HG03521 (cell line): ENCODE results near the gene CD82.
A peak's percentile ranks its signal among the peaks of the same experiment; 100 is the strongest.

ENCODE experiments used
- ATAC-seq: cut with Tn5 transposase; IDR thresholded peaks from one replicate; pipeline ENCODE4 v1.9.1; 2021; ENCODE audit warnings: mild to moderate bottlenecking, moderate library complexity; ENCODE audit not compliant: unreplicated experiment

Gene CD82, protein sequence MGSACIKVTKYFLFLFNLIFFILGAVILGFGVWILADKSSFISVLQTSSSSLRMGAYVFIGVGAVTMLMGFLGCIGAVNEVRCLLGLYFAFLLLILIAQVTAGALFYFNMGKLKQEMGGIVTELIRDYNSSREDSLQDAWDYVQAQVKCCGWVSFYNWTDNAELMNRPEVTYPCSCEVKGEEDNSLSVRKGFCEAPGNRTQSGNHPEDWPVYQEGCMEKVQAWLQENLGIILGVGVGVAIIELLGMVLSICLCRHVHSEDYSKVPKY

DNA sequence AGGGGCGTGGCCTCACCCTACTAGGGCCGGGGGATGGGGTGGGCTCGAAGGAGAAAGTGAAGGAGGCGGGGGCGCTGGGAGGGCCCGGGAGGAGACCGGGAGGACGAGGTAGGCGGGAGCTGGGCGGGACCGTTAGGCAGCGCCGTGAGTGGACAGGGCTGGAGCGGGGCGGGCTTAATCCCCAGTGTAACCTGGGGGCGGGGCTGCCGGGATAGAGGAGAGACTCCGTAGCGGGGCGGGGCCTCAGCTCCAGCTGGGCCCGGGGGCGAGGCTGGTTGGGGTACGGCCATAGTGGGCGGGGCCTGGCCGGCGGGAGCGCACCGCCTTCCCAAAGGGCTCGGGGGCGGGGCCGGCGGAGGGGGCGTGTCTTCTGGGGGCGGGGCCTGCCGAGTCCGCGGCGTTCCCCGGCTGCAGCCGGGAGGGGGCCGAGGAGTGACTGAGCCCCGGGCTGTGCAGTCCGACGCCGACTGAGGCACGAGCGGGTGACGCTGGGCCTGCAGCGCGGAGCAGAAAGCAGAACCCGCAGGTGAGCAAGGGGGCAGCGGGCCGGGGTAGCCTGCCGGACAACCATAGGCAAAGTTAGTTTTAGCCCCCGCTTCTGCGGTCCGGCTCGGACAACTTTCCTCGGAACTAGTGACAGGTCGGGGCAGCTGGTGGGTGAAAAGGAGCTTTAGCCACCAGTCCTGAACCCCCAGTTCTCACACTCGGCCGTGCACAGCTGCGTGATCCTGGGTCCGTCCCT, at the start of gene CD82:
Gene CD82 (plus strand): TSS at position 453 of the 742 bp plus-strand sequence. CDS start 29,000 bp downstream, outside the sequence.
- ATAC-seq, result peak; percentile 85

DNA sequence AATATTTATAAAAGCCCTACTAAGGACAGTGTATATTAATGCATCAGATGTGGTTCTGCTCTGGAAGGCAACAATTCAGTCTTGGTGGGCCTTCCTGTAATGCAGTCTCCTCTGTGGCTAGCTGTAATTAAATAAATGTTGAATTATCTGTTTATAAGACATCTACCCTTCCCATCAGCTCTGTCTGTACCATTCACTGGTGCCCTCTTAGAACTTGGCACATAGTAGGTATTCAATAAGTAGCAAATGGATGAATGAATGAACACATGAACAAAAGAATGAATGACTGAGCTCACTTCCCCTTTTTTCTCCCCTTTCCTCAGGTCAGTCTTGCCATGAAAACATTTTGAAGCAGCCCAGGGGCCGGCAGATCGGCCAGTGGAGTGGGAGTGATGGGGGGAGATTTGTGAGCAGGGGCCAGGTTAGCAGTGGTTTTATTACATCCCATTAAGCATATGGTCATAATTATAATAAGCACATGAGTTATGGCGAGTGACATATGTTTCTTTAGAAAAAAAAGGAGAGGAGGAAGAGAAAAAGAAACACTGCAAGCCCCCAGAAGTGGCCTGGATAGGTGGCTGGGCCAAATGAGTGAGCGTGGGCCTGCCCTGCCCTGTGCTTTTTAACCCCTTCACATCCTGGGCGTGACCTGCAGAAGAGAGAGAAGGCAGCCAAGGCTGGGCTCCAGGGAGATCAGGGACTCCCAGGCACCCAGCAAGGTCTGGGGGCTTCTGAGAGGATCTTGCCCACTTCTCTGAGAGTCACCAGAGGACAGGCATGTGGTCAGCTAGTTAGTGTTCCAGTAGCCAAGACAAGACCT, 48.6 kb upstream of the CD82 start:
- no peak for ATAC-seq

DNA sequence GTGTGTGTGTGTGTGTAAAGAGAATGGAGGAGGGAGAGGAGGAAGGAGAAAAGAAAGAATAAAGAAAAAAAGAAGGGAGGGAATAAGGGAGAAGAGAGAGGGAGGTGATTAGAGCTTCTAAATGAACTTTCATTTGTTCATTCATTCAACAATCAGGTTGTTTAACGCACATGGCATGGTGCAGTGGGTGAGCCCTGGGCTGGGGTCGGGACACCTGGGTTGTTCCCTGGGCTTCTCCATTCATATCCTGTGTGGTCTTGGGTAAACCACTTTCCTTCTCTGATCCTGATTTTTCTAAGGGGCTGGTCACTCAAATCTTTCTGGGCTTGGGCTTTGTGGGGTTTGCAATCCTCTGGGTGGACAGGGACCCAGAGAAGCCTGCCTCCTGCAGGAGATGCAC, 47.9 kb upstream of the CD82 start:
- no peak for ATAC-seq

DNA sequence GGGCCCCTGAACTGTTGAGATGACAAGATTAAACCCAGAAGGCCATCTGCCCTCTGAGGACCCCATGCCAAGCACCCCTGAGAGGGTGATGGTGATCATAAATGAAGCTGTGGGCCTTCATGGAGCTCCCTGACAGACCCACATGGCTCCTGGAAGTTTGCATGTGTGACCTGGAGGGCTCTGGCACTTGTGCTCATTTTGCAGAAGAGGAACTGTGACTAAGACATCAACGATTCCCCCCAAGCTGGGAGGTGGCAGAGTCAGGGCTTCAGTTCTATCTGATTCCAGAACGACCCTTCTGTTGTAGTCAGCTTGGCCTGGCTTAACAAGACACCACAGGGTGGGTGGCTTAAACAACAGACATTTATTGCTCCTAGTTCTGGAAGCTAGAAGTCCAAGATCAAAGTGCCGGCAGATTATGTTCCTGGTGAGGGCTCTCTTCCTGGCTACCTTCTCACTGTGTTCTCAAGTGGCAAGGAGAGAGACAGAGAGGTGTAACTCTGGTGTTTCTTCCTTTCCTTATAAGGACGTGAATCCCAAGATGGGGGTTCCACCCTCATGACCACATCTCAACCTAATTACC, 46.4 kb upstream of the CD82 start:
- ATAC-seq, result no peak

DNA sequence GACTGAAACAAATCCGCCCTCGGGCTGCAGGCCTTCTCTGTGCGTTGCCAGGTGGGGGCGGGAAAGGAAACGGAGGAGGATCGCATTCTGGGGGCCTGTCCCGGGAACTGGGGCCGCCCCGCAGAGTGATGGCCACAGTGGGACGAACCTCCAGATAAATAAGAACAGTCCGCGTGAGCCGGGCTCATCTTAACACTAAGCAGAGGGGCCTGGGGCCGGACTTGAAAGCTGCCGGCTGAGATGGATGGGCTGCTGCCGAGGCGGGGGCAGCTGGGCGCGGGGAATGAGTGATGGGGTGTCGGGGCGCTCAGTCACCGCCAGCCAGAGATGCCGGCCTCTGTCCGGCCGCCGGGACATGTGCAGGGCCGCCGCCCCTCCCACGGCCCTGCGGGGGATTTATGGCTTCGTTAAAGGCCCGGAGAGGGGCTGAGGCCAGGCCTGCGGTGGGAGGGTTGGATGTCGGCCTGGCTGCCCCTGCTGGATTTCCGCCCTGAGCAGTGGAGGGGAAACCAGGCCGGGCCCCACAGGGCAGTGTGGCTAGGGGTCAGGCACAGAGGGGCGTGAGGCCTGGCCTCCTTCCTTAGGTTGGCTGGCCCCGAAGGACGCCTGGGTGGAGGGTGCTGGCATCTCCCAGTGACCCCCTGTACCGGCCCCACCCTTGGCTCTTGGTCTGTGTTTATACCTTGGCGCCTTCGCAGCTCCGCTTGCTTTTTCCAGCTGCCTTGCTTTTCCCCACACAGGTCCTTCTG, 45.3 kb upstream of the CD82 start:
- no peak for ATAC-seq

DNA sequence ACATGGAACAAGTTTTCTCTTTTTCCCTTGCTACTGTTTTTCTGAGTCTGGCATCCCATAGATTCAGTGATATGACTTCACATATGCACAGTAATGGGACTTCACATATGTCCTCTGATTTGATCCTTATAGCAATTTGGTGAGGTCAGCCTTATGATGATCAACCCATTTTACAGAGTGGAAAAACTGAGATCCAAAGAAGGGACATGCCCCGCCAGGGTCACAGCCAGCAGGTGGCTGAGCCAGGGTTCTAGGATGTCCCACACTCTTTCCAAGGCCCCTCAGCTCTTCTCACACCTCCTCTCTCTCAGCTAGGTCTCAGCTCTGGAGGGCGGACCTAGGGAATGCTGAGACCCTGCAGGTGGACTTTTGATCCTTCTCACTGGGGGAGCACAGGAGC, 44.3 kb upstream of the CD82 start:
- ATAC-seq, result no peak

DNA sequence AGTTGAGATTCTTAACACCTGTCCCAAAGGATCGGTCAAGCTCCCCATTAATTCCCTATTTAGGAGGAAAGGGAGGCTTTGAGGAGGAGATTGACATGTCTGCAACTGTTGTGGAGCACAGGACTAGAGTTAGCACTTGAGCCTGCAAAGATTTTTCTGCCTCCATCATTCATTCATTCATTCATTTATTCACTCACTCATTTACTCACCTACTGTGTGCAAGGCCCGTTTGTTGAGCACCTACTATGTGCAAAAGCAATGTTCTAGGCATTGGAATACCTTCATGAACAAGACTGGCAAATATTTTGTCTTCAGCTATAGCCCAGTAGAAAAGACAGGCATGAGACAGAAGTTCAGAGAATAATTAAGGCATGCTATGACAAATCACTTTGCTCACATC, 43.2 kb upstream of the CD82 start:
- no peak for ATAC-seq

DNA sequence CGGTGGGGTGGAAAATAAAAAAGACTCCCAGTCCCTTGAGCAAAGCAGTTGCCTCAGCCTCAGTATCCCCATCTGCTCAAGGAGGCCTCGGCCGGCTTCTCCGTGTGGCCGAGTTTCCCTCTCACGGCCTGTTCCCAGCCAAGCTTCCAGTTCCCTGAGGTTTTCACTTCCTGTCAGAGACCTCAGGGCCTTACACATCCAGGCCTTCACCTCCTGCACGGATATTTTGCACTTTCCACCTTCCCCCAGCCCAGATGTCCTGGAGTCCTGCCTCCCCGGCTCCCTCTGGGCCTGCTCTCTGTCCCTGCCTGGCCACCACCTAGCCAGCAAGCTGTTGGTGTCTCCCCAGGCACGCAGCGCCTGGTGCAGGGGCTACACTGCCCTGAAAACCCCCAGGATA, 41.1 kb upstream of the CD82 start:
- ATAC-seq, result no peak

DNA sequence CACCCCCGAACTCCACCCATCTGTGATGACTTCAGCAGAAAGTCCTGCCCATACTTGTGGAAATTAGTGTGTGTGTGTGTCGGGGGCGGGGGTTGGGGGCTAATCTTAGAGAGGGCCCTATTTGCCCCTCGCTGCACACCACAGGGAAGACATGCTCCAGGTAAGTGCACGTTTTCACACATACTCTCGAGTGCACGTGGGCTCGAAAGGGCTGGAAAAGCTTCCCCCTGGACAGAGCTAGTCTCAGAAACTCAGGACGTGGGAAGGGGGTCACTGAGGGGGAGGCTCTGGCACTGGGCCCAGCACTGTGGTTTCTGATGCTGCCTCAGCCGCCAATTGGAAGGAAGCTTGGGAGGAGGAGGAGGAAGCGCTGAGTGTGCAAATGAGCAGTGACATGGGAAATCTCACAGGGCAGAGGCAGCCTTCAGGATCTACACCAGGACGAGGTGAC, 40.7 kb upstream of the CD82 start:
- no peak for ATAC-seq

DNA sequence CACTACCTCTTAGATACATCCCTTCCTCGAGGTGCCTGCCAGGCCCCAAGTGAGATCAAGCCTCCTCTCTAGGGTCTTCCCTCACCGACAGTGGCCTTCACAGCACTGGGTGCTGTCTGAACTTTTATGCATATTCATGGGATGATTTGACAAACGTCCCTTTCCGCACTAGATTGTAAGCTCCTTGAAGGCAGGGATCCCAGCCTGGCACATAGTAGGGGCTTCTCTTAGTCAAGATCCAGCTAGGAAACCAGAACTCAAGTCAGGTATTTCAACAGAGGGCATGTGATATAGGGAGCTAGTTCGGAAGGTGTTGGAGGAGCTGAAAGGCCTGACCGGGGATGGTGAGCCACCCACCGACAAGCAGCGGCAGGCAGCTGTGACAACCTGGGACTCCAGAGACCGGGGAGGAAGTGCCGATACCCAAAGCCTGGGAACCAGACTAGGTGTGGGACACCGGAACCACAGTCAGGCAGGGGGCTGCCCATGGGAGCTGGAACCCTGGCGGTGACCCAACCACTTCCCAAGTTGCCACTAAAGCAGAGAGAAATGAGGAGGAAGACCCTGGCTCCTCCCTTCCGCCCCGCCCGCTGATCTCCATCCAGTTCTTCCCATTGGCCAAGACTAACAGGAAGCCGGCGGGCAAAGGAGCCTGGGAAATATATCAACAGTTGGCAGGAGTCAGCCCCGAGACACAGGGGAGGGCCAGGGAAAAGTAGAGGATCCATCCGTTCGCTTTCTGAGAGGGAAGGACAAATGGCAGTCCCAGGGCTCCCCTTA, 39.8 kb upstream of the CD82 start:
- ATAC-seq, result no peak

DNA sequence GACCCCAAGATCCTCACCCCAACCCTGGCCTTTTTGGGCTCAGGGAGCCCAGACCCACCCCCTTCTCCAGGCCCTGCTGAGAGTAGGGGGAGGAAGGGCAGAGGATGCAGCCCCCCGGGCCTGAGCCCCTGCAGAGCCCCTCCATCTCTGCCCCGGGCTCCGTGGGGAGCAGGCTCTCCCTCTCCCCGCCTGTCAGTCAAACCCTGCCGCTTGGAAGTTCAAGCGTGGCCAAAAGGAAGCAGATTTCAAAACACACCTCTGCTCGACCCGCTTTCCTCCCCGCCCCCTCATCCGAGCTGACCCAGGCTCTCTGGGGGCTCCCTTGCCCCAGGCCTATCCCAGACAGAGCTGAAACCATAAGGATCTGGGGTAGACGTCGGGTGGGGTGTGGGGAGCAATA, 39.0 kb upstream of the CD82 start:
- no peak for ATAC-seq

DNA sequence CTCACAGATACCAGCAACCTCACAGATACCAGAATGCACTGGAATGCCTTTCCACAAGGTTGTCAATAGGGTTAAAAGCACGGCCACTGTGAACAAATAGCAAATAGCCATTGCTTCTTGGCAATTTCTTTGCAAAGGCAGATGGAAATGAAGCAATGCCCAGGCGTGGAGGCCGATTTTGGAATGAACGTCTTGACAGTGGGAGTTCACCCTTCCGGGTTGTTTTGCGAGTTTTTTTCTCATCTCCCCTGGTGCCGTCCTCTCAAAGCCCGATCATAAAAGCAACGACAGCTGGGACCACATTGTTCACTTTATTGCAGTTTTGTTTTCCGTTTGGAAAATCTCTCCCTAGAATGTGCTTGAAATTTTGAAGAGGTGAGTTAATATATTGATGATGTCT, 38.0 kb upstream of the CD82 start:
- no peak for ATAC-seq

DNA sequence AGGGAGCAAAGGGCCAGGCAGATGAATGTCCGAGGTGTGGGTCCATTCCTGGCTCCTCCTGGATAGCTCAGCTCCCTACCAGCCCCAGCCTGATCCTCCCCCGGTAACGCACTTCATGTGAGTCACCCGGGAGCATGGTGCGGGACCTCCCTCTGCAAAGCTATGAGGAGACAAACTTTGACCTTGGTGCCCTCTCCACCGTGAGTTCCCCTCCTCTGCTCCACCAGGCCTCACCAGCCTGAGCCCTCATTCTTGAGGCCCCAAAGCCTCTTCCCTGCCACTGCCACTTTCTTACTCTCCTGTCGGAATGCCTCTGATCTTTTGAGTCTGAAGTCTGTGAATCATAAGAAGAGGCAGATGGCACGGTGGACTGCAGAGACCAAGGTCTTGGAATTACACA, 37.4 kb upstream of the CD82 start:
- no peak for ATAC-seq

DNA sequence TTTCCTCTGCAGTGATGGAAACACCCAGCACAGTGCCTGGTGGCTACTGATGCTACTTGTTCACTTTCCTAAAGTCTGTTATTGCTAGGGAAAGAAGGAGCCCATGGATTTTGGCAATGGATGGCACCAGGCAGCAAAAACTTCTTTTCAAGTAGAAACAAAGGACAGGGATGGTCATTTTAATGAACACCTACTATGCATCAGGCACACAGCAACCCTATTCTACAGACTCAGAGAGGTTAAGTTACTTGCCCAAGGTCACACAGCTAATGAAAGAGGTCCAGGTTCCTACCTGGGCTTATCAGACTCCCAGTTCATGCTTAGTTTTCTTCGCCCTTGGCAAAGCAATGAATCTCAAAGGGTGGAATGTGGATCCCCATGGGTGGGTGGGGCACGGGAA, 36.9 kb upstream of the CD82 start:
- ATAC-seq, result no peak

DNA sequence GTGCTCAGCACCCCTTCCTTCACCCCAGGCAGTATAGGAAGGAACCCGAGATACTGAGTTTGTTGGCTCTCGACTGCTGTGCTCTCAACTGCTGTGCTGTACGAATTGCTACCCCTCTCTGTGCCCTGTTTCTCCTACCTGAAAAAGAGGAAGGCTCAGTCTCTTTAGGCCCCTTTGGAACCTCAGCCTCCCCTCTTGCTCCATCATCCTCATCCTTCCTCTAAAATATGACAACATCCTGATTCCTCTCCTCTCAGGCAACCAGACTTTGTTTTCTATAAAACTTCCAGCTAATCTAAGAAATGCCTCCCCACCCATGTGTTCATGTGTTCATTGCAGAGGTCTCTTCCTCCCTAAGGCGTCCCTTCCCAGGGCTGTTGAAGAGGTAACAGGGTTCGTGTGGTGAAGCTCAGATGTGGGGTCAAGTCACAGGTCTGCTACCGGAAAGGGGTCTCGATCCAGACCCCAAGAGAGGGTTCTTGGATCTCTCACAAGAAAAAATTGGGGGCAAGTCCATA, 35.5 kb upstream of the CD82 start:
- no peak for ATAC-seq

DNA sequence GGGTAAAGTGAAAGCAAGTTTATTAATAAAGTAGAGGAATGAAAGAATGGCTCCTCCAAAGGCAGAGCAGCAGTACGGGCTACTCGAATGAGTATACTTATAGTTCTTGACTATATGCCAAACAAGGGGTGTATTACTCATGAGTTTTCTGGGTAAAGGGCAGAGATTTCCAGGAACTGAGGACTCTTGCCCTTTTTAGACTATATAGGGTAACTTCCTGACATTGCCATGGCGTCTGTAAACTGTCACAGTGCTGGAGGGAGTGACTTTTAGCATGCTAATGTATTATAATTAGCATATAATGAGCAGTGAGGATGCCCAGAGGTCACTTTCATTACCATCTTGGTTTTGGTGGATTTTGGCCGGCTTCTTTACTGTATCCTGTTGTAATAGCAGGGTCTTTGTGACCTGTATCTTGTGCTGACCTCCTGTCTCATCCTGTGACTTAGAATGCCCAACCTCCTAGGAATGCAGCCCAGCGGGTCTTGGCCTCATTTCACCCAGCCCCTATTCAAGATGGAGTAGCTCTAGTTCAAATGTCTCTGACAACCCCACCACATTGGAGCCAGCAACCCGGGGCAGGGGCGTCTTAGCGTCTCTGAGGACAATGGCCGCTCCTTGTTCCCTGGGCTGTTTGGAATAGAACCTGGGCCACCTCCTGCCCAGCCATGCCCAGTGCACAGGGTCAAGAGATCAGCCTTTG, 34.9 kb upstream of the CD82 start:
- no peak for ATAC-seq

DNA sequence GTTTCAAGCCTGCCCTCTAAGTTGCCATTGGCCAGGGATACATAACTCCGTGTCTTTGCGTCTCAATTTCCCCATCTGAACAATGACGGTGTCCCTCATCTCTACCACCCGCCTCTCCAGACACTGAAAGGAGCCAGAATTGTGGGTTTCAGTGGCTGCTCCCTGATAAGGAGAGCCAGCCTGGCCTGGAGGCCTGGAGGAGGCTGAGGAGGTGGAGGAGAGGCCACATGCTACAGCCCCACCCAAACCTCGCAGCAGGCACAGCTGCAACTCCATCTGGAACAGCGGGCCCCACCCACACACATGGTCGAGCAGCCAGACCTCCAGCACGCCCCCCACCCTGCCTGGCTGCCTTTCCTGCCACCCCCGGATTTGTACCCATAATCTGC, 34.4 kb upstream of the CD82 start:
- ATAC-seq, result no peak

DNA sequence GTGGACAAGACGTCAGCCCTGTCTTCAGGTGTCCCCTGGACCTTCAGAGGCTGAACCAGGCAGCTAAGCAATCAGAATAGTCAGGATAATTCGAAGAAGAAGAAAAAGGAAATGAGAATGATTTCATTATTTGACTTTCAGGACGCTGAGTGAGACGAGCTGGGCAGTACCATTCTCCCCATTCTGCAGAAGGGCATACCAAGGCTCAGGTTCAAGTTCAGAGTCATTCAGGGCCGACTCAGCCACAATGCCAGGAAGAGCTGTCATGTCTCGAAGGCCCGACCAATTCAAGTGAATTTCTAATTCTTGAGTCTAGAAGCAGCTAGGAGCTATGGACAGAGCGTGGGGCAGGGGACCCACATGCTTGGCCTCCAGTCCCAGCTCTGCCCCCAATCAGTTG, 33.8 kb upstream of the CD82 start:
- ATAC-seq, result no peak

DNA sequence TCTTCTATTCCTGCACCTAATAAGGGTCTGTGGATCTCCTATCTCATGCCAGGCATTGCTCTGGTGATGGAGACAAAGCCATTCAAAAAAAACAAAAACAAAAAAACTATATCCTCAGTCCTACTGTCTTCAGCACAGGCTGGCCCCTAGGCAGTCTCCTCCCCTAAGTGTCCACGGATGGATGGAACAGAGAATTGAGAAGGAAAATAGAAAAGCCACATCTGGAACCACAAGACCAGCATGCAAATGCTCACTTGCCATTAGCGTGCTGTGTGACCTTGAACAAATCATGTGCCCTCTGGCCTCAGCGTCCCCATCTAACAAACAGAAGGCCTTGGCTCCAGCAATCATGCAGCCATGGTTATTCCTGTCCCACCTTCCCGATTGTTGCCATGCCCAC, 32.7 kb upstream of the CD82 start:
- ATAC-seq, result no peak
